OCI-LY7 (cell line): ENCODE results near the gene GRB7.

Experiments
- CTCF ChIP-seq: fragments of 200-600 bp; sonication (generic); conservative IDR thresholded peaks from 2 replicates; pipeline ENCODE4 v1.5.1; 2014; ENCODE audit warnings: mild to moderate bottlenecking, antibody characterized with exemption, low read length, moderate library complexity, mixed read lengths
- EZH2phosphoT487 ChIP-seq: fragments of 200-600 bp; sonication (generic); IDR thresholded peaks from 2 replicates; pipeline ENCODE4 v1.6.1; 2018; ENCODE audit warnings: low read depth, borderline replicate concordance, mild to moderate bottlenecking, mixed run types, antibody characterized with exemption, low read length, moderate library complexity, mixed read lengths

DNA sequence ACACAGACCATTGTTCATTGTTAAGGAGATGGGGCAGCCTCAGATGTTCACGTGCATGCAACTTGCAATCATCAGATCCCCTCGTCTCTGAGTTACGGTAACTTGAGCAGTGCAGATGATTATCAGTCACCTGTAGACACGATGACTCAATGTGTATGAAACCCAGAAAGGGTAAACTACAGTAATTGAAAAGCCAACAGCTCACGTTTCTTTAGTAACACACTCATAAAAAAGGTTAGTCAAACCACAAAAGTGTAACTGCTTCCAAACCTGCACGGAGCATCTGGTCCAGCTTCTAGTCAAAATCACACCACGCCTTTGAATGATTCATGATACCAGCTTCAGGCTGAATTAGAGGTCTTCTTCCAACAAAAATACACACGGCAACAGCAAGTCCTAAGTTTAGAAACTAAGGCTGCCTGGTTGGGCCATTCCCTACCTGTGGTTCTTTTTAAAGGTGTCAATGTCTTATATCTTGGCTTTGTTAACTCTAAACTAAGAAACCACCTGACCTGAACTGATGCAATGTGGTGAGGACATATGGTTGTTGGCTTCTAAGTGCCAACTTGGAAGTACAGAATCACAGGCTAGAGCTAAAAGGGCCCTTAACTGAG, 32.3 kb downstream of the GRB7 start:
- no peak for TF ChIP-seq CTCF
- TF ChIP-seq EZH2phosphoT487: no peak
